Vagina (tissue), 2 donors: ENCODE data around the gene IRX4.

Source experiments
- POLR2A ChIP-seq, 2 donors: fragments of 450-650 bp; IDR thresholded peaks; one replicate each; pipeline ENCODE4 v1.6.1; 2017; ENCODE audit warnings: antibody characterized with exemption in 2 of 2, mild to moderate bottlenecking in 2 of 2, moderate library complexity in 2 of 2
- TF ChIP-seq, protein P1 (sequence below), 3 experiments: fragments of 450-650 bp in 2 of 3; fragments of 200-600 bp in 1 of 3; sonication (generic) in 1 of 3; IDR thresholded peaks; one replicate each; pipeline ENCODE4 v1.5.1; 2017 to 2019; ENCODE audit warnings: antibody characterized with exemption in 3 of 3, mild to moderate bottlenecking in 2 of 3, moderate library complexity in 2 of 3

DNA sequence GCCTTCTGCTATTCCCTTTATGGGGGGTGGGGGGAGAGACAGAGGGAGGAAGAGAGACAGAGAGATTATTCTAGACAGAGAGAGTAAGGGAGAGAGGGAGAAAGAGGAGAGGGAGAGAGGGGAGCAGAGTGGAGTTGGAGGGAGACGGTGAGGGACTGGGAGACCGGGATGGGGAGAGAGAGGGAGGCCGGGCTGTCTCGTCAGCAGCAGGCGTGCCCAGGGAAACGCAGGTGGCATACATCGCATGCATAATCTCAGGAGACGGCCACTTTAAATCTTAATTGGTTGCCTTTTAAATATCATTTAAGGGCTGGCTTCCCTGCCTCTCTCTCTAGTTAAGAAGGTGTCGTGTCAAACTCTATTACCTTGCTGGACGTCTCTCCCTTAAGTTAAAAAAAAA, 8.4 kb downstream of the IRX4 start:
- TF ChIP-seq, protein P1, sequence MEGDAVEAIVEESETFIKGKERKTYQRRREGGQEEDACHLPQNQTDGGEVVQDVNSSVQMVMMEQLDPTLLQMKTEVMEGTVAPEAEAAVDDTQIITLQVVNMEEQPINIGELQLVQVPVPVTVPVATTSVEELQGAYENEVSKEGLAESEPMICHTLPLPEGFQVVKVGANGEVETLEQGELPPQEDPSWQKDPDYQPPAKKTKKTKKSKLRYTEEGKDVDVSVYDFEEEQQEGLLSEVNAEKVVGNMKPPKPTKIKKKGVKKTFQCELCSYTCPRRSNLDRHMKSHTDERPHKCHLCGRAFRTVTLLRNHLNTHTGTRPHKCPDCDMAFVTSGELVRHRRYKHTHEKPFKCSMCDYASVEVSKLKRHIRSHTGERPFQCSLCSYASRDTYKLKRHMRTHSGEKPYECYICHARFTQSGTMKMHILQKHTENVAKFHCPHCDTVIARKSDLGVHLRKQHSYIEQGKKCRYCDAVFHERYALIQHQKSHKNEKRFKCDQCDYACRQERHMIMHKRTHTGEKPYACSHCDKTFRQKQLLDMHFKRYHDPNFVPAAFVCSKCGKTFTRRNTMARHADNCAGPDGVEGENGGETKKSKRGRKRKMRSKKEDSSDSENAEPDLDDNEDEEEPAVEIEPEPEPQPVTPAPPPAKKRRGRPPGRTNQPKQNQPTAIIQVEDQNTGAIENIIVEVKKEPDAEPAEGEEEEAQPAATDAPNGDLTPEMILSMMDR (IDR thresholded peaks at IDR 0.05), result no peak
- TF ChIP-seq POLR2A (IDR thresholded peaks at IDR 0.05), result no peak
